CD4-positive, CD25-positive, alpha-beta regulatory T cell (primary cell): Measurements from ENCODE around the gene MBOAT7. TPM values are rescaled to one million over a fixed set of nuclear protein-coding genes. Genes with fewer than 3 reads are reported as not detected.

Experiments
- ATAC-seq, 2 donors: fragments of 150-1000 bp; cut with Tn5 transposase; one replicate each; pipeline ENCODE4 v1.10.0; 2021; ENCODE audit warnings: low read depth in 2 of 2, moderate number of reproducible peaks in 2 of 2, moderate library complexity in 1 of 2
- DNase-seq, 3 donors: peaks; one replicate each; pipeline versions ENCODE4 v3.0.0 to v3.0.0-alpha.2; 2012 to 2022; ENCODE audit warnings: mixed read lengths in 1 of 3
- H3K27ac ChIP-seq: one replicate; pipeline ENCODE4 v1.7.0; 2013; ENCODE audit warnings: mild to moderate bottlenecking, low read length; ENCODE audit not compliant: insufficient read depth, poor library complexity, severe bottlenecking
- H3K27me3 ChIP-seq: one replicate; pipeline ENCODE4 v1.7.0; 2013; ENCODE audit warnings: low read length; ENCODE audit not compliant: control insufficient read depth, insufficient read depth
- H3K36me3 ChIP-seq: one replicate; pipeline ENCODE4 v1.7.0; 2013; ENCODE audit warnings: mild to moderate bottlenecking, low read length, moderate library complexity; ENCODE audit not compliant: control insufficient read depth, insufficient read depth
- H3K4me1 ChIP-seq: 2 replicates; pipeline ENCODE4 v1.7.0; 2013; ENCODE audit warnings: mild to moderate bottlenecking, low read length; ENCODE audit not compliant: insufficient read depth, control insufficient read depth, poor library complexity, severe bottlenecking
- H3K4me3 ChIP-seq: one replicate; pipeline ENCODE4 v1.7.0; 2013; ENCODE audit warnings: low read depth, mild to moderate bottlenecking, low read length, moderate library complexity
- H3K9me3 ChIP-seq, 2 experiments: 1 replicate in 1 of 2; 2 replicates in 1 of 2; pipeline ENCODE4 v1.7.0; 2013; ENCODE audit warnings: low read length in 2 of 2, mild to moderate bottlenecking in 1 of 2, moderate library complexity in 1 of 2; ENCODE audit not compliant: control insufficient read depth in 2 of 2
- H3K27ac Mint-ChIP-seq, 3 donors: one replicate each; pipeline ENCODE4 v1.8.0; 2020 to 2022; ENCODE audit warnings: mild to moderate bottlenecking in 3 of 3, mixed read lengths in 3 of 3, moderate library complexity in 2 of 3
- H3K27me3 Mint-ChIP-seq: one replicate; pipeline ENCODE4 v1.8.0; 2022; ENCODE audit warnings: mild to moderate bottlenecking, mixed read lengths
- H3K36me3 Mint-ChIP-seq: one replicate; pipeline ENCODE4 v1.8.0; 2020; ENCODE audit warnings: mixed read lengths
- H3K4me1 Mint-ChIP-seq, 4 donors: one replicate each; pipeline ENCODE4 v1.8.0; 2020 to 2022; ENCODE audit warnings: mixed read lengths in 4 of 4, mild to moderate bottlenecking in 1 of 4
- H3K4me3 Mint-ChIP-seq, 4 donors: one replicate each; pipeline ENCODE4 v1.8.0; 2020 to 2022; ENCODE audit warnings: mild to moderate bottlenecking in 4 of 4, mixed read lengths in 4 of 4, moderate library complexity in 3 of 4
- H3K9me3 Mint-ChIP-seq, 7 donors: one replicate each; pipeline ENCODE4 v1.8.0; 2020 to 2022; ENCODE audit warnings: mixed read lengths in 7 of 7, mild to moderate bottlenecking in 3 of 7, moderate library complexity in 2 of 7
- polyA plus RNA-seq, 4 donors: library from polyadenylated mRNA; unstranded; fragments of 300-500 nt; fragmentation: Illumina TruSeq; gene quantifications; one replicate each; pipeline ENCODE4 v1.2.3, GENCODE V29; 2021
- total RNA-seq: library from RNA; stranded (reverse); gene quantifications from one replicate; pipeline ENCODE4 v1.2.3, GENCODE V29; 2022

The MBOAT7 gene
- total and polyA plus RNA-seq, 5 donors from 2014 or later, result 10.8 to 25.8 (median 15.8) TPM

DNA sequence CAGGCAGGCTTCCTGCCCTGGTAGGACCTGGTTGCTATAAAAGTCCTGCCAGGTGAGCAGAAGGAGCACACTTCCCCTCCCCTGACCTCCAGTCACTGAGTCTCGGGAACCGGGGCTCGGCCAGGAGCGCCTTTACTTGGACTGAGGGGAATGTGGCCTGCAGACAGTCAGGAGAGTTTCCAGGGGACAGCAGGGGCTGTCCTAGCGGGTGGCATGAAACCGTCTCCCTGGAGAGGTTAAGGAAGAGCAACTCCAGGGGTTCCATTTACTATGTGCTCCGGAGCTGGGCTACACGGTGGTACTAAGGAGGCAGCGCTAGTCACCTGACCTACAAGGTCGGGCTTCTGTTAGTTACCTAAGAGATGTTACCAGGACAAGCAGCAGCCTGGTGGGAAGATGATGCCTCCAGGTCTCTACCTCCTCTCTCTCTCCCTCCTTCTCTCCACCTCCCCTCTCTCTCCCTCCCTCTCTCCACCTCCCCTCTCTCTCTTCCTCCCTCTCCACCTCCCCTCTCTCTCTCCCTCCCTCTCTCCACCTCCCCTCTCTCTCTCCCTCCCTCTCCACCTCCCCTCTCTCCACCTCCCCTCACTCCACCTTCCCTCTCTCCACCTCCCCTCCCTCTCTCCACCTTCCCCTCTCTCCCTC lies 55.9 kb downstream of the MBOAT7 start:
- Mint-ChIP-seq H3K27me3 (no peaks in the 10 kb centered on the region), H3K36me3 (peaks cover 5% of the 10 kb centered on the region), H3K4me1 (peaks cover 0 to 21% (median 10%) of the 10 kb centered on the region in 4 donors), H3K27ac (no peak overlapping the region), H3K4me3 (peak overlapping the region in 1 of 4 donors; percentile 90), H3K9me3 (no peaks in the 10 kb centered on the region)
- H3K4me1 ChIP-seq, result peaks cover 15% of the 10 kb centered on the region
- H3K4me3 ChIP-seq, result no peak overlapping the region
- ATAC-seq (no peak), DNase-seq (peak in 2 of 3 donors; percentile 29 to 51)
- H3K27ac ChIP-seq, result no peak overlapping the region
- H3K9me3 ChIP-seq, result no peaks in the 10 kb centered on the region
- peaks cover 21% of the 10 kb centered on the region for H3K36me3 ChIP-seq
- no peaks in the 10 kb centered on the region for H3K27me3 ChIP-seq

DNA sequence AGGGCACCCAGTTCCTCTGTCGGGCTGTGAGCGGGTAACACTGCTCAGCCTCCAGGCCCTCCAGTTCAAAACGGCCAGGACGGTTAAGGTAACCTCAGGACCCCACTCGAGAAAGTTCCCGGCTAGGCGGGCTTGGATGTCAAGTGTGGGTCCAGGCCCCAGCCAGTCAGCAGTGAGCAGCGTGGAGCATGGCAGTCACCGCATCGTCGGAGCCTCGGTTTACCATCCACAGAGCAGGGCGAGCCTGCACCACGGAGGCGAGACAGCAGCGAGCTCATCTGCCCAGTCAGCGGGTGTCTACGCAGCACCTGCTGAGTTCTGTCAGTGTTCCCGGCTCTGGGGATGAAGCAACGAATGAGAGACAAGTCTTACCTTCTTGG lies 59.8 kb downstream of the MBOAT7 start:
- H3K27ac Mint-ChIP-seq, result no peak overlapping the region
- no peak overlapping the region for H3K4me3 ChIP-seq
- no peaks in the 10 kb centered on the region for H3K27me3 Mint-ChIP-seq
- no peak overlapping the region for H3K4me3 Mint-ChIP-seq
- no peaks in the 10 kb centered on the region for H3K4me1 ChIP-seq
- ATAC-seq, result no peak
- DNase-seq, result no peak
- H3K9me3 Mint-ChIP-seq, result no peaks in the 10 kb centered on the region
- no peaks in the 10 kb centered on the region for H3K27me3 ChIP-seq
- H3K36me3 ChIP-seq, result peaks cover 46% of the 10 kb centered on the region
- H3K4me1 Mint-ChIP-seq, result peaks cover 0 to 5% (median 2%) of the 10 kb centered on the region in 4 donors
- peaks cover 12% of the 10 kb centered on the region for H3K36me3 Mint-ChIP-seq
- no peak overlapping the region for H3K27ac ChIP-seq
- no peaks in the 10 kb centered on the region for H3K9me3 ChIP-seq

DNA sequence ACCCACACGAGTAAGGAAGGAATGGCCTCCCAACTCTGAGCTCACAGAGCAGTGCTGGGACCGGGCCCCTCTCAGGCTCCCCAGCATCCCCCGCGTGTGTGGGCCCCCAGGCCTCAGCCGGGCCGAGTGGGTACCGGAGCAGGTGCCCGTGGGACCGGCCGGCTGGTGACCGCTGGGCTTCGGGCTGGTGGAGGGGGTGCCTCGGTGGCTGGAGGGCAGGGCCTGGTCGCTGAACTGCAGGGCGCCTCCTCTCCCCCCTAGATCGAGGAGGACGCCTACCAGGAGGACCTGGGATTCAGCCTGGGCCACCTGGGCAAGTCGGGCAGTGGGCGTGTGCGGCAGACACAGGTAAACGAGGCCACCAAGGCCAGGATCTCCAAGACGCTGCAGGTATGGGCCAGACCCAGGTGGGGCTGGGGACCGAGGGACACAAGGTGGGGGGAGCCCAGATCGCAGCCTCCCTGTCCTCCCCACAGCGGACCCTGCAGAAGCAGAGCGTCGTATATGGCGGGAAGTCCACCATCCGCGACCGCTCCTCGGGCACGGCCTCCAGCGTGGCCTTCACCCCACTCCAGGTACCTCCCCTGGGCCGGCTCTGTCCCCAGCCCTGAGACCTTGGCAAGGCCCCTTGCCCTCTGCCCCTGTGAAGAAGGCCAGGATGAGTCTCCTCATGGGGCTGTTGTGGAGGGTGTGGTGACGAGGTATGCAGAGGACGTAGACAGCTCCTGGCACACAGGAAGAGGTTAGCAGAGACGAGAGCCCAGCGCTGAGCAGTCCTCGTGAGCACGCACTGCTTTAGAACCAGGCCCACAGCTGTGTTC lies 60.4 kb downstream of the MBOAT7 start:
- ATAC-seq (no peak), DNase-seq (no peak)
- Mint-ChIP-seq H3K27ac (no peak overlapping the region), H3K4me3 (no peak overlapping the region), H3K9me3 (no peaks in the 10 kb centered on the region), H3K27me3 (no peaks in the 10 kb centered on the region), H3K36me3 (peaks cover 12% of the 10 kb centered on the region), H3K4me1 (no peaks in the 10 kb centered on the region)
- no peaks in the 10 kb centered on the region for H3K9me3 ChIP-seq
- H3K27ac ChIP-seq, result no peak overlapping the region
- no peak overlapping the region for H3K4me3 ChIP-seq
- no peaks in the 10 kb centered on the region for H3K4me1 ChIP-seq
- no peaks in the 10 kb centered on the region for H3K27me3 ChIP-seq
- H3K36me3 ChIP-seq, result peaks cover 51% of the 10 kb centered on the region

DNA sequence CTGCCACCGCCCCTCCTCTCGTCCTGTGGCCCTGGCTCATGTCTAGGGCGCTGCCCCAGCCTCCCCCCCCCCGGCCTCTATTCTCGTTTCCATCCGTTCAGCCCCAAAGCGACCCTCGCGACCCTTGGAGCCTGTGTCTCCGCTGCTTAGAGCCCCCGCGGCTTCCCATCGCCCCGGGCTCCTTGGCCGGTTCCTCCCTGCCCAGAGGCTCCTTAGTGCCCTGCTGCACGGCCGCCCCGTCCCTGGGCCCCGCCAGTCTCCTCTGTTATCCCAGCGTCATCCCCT lies 61.0 kb downstream of the MBOAT7 start:
- DNase-seq (no peak), ATAC-seq (no peak)
- H3K9me3 ChIP-seq, result no peaks in the 10 kb centered on the region
- peaks cover 13% of the 10 kb centered on the region for H3K36me3 Mint-ChIP-seq
- no peak overlapping the region for H3K4me3 ChIP-seq
- H3K4me3 Mint-ChIP-seq, result no peak overlapping the region
- peak overlapping the region in 1 of 3 donors; percentile 76 for H3K27ac Mint-ChIP-seq
- no peaks in the 10 kb centered on the region for H3K9me3 Mint-ChIP-seq
- H3K27me3 Mint-ChIP-seq, result no peaks in the 10 kb centered on the region
- no peaks in the 10 kb centered on the region for H3K4me1 ChIP-seq
- H3K27ac ChIP-seq, result no peak overlapping the region
- peaks cover 57% of the 10 kb centered on the region for H3K36me3 ChIP-seq
- H3K27me3 ChIP-seq, result no peaks in the 10 kb centered on the region
- H3K4me1 Mint-ChIP-seq, result no peaks in the 10 kb centered on the region

DNA sequence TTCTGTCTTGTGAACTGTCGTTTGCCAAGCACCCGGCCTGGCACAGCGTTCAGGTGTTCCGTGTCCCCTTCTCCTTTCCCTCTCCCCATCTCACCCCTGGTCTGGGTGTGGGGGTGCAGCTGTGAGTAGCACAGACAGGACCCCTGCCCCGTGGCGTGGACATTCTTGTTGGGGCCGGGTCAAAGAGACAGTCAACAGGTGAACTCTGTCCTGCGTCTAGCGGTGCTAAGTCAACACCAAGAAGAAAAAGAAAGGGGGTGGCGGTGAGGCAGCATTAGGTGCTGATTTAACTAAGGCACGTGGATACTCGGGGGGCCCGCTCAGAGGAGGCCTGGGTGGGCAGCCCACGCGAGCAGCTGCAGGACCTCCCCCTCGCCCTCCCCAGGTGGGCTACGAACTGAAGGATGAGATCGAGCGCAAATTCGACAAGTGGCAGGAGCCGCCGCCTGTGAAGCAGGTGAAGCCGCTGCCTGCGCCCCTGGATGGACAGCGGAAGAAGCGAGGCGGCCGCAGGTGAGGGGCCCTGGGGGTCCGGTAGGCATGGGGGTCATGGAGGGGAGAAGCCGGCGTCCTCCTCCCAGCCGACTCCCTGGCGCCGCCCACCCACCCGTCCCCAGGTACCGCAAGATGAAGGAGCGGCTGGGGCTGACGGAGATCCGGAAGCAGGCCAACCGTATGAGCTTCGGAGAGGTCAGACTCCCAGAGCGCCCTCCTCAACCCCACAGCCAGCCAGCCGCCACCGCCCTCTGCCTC lies 61.5 kb downstream of the MBOAT7 start:
- no peak for ATAC-seq
- no peaks in the 10 kb centered on the region for H3K9me3 ChIP-seq
- H3K4me3 ChIP-seq, result no peak overlapping the region
- Mint-ChIP-seq H3K27ac (no peak overlapping the region), H3K4me1 (no peaks in the 10 kb centered on the region), H3K36me3 (peaks cover 16% of the 10 kb centered on the region), H3K4me3 (no peak overlapping the region), H3K27me3 (no peaks in the 10 kb centered on the region), H3K9me3 (no peaks in the 10 kb centered on the region)
- H3K36me3 ChIP-seq, result peaks cover 62% of the 10 kb centered on the region
- DNase-seq, result no peak
- no peak overlapping the region for H3K27ac ChIP-seq
- no peaks in the 10 kb centered on the region for H3K4me1 ChIP-seq
- no peaks in the 10 kb centered on the region for H3K27me3 ChIP-seq

DNA sequence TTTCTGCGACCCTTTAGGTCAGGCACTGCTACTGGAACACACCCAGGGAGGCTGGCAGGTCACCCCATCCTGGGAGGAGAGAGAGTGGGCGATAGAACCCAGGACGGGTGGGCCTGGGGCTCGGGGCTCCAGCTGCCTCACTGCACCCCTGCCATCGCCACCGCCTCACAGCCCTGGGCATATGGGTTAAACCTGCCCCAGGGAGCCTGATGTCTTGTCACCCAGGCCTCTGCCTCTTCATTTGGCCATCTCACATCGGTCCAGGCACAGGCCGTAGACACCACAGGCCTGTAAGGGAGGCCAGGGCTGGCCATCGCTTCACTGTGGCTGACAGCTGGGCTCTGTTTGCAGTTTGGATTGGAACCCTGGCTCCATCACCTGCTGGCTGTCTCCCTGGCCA lies 63.7 kb downstream of the MBOAT7 start:
- H3K36me3 Mint-ChIP-seq, result peaks cover 15% of the 10 kb centered on the region
- peaks cover 65% of the 10 kb centered on the region for H3K36me3 ChIP-seq
- no peak overlapping the region for H3K4me3 ChIP-seq
- ATAC-seq, result no peak
- H3K27ac Mint-ChIP-seq, result peak overlapping the region in 1 of 3 donors; percentile 32
- no peaks in the 10 kb centered on the region for H3K9me3 ChIP-seq
- no peak for DNase-seq
- H3K27me3 ChIP-seq, result no peaks in the 10 kb centered on the region
- no peak overlapping the region for H3K27ac ChIP-seq
- no peaks in the 10 kb centered on the region for H3K27me3 Mint-ChIP-seq
- no peaks in the 10 kb centered on the region for H3K4me1 Mint-ChIP-seq
- H3K4me1 ChIP-seq, result no peaks in the 10 kb centered on the region
- H3K4me3 Mint-ChIP-seq, result peak overlapping the region in 1 of 4 donors; percentile 44
- H3K9me3 Mint-ChIP-seq, result no peaks in the 10 kb centered on the region

DNA sequence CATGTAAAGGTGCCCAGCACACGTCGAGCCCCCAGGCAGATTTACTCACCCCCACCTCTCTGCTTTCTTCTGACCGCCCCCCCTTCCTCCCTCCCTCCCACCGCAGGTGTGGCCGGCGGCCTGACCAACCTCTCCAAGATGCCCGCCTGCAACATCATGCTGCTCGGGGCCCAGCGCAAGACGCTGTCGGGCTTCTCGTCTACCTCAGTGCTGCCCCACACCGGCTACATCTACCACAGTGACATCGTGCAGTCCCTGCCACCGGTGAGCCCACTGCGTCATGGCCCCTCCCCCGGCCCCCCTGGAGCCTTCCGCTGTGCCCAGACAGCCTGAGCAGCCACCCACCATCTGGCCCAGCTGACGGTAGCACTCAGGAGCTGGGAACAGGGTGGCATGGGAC lies 65.0 kb downstream of the MBOAT7 start:
- H3K9me3 ChIP-seq, result no peaks in the 10 kb centered on the region
- H3K27me3 ChIP-seq, result no peaks in the 10 kb centered on the region
- DNase-seq (no peak), ATAC-seq (no peak)
- no peaks in the 10 kb centered on the region for H3K27me3 Mint-ChIP-seq
- no peaks in the 10 kb centered on the region for H3K9me3 Mint-ChIP-seq
- peak overlapping the region in 1 of 3 donors; percentile 32 for H3K27ac Mint-ChIP-seq
- H3K4me1 Mint-ChIP-seq, result peaks cover 0 to 2% (median 0%) of the 10 kb centered on the region in 4 donors
- H3K27ac ChIP-seq, result no peak overlapping the region
- H3K4me1 ChIP-seq, result no peaks in the 10 kb centered on the region
- H3K36me3 Mint-ChIP-seq, result peaks cover 20% of the 10 kb centered on the region
- H3K36me3 ChIP-seq, result peaks cover 71% of the 10 kb centered on the region
- no peak overlapping the region for H3K4me3 ChIP-seq
- H3K4me3 Mint-ChIP-seq, result no peak overlapping the region
